Stimulated activated CD4-positive, alpha-beta T cell treated with anti-CD3 and anti-CD28 coated beads, Interleukin-2, amount 100 ng/mL, for 24 hours (primary cell): ENCODE data around the gene GPR4.

Experiments
- DNase-seq, 2 donors: peaks; one replicate each; pipeline ENCODE4 v3.0.0-alpha.2; 2020

The GPR4 gene

DNA sequence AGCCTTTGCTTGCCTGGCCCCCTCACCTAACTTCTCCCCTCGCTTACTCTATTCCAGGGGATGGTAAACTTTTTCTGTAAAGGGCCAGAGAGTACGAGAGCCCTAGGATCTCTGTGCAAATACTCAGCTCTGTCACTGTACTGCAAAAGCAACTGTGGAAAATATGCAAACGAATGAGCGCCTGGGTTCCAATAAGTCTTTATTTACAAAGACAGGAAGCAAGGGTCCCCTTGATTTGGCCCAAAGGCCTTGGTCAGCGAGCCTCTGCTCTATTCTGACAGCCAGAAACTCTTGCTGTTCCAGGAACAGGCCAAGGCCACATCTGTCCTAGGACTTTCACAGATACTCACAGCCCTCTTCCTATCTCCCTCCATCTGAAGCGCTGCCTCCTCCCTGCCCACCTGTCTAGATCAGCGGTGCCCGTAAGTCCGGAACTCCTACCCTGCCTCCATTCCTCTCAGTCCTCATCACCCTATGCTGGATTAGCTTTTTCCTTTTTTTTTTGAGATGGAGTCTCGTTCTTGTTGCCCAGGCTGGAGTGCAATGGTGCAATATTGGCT, 54.7 kb downstream of the GPR4 start:
- no peak for DNase-seq

DNA sequence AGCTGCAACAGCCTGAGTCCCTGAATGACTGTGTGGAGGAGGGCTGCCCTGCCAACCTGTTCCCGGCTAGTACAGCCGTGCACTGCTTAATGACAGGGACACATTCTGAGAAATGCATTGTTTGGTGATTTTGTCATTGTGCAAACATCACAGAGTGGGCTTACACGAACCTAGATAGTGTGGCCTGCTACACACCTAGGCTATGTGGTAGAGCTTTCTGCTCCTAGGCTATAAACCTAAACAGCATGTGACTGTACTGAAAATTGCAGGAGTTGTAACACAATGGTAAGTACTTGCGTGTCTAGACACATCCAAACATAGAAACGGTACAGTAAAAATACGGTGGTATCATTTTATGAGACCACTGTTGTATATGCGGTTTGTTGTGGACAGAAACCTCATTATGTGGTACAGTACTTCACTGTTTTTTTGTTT, 59.8 kb downstream of the GPR4 start:
- no peak for DNase-seq
